ENCODE results near the gene VPS41. TPM values are rescaled to one million over a fixed set of nuclear protein-coding genes. Genes with fewer than 3 reads are reported as not detected.

Gene VPS41
- total and polyA plus RNA-seq, 2 of the 13 experiments (the other 11 are each of a cell fraction or from before 2014, with no cell fraction given) = 12.1 to 43.4 TPM

DNA sequence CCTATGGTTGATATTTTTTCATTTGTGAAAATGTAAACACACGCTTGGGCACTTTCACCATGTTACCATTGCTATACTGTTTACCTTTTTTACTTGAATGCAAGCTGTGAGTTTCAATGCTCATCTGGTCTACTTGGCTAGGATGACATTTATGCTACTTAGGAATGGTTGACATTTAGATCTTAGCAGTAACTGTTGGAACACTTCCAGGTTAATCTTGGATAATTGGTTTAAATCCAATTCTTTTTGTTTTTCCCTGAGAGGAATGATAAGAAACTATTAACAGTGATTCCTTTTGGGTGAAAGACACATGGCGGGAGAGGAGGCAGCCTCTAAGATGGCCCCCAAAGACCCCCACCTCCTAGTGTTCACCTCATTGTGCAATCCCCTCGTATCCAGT lies 226.4 kb downstream of the VPS41 start:
- 33% methylated on average over 3 of the region's 3 CpGs for WGBS (ENCODE audit: low lambda C conversion rate)
- BruUV-seq (replicated peaks) = no TSS peak
- DNase-seq (ENCODE audit: low spot score) (no peak), ATAC-seq (no peak), FAIRE-seq (no peak)
- no peaks in the 10 kb centered on the region for H3K9me3 ChIP-seq (ENCODE audit: low read length)
- in situ Hi-C loops (cut with HindIII; ENCODE audit: extremely low pct_ligation_motif_present, low pct_unique_long_range_greater_than_20kb) = no loop called here
- H3K79me2 ChIP-seq (ENCODE audit: insufficient read depth, low read length) = no peaks in the 10 kb centered on the region
- intact Hi-C loops (cut with micrococcal nuclease; ENCODE audit: unreplicated experiment) = no loop called here
- no peak overlapping the region for H3K4me2 ChIP-seq (ENCODE audit: low read depth, low read length)
- no peaks in the 10 kb centered on the region for H3K36me3 ChIP-seq (replicated peaks in 1 of 2; ENCODE audit: control insufficient read depth in 1 of 2, insufficient read depth in 2 of 2, low read length in 2 of 2)
- no peak overlapping the region for H2AFZ ChIP-seq (ENCODE audit: low read length)
- CTCF ChIA-PET (ENCODE audit: low intra/inter-chr PET ratio, low total read pairs) = no interaction called here
- H3K4me1 ChIP-seq (ENCODE audit: insufficient read depth, low read length) = no peaks in the 10 kb centered on the region
- no peak overlapping the region for H3K9ac ChIP-seq (ENCODE audit: insufficient read depth, low read depth, low read length)
- no peak overlapping the region for H3K4me3 ChIP-seq (replicated peaks in 1 of 3; ENCODE audit: insufficient read depth in 1 of 3, low read depth in 2 of 3, low read length in 3 of 3)
- H3K27ac ChIP-seq (ENCODE audit: extremely low read length, insufficient read depth, low read length) = no peak overlapping the region
- no peaks in the 10 kb centered on the region for H4K20me1 ChIP-seq (ENCODE audit: insufficient read depth, low read length)
- POLR2A ChIA-PET = no interaction called here
- H3K27me3 ChIP-seq (ENCODE audit: control insufficient read depth in 1 of 2, insufficient read depth in 2 of 2, low read length in 2 of 2) = 0 out of 5 replicates have a peak, but pooled peaks cover 1 to 5% of the 10 kb centered on the region in 2 experiments
- TF ChIP-seq GTF2F1 (IDR thresholded peaks at IDR 0.05; ENCODE audit: low read length) (no peak), ZNF788 (CRISPR knock-in tag; IDR thresholded peaks at IDR 0.05; ENCODE audit: borderline replicate concordance) (no peak)

- ChIA-PET CTCF (ENCODE audit: low intra/inter-chr PET ratio, low total read pairs) (no interaction called here), POLR2A (no interaction called here)
- Histone ChIP-seq H3K9ac (ENCODE audit: insufficient read depth, low read depth, low read length) (no peak overlapping the region), H2AFZ (ENCODE audit: low read length) (no peak overlapping the region), H3K27ac (ENCODE audit: extremely low read length, insufficient read depth, low read length) (no peak overlapping the region), H3K36me3 (replicated peaks in 1 of 2; ENCODE audit: control insufficient read depth in 1 of 2, insufficient read depth in 2 of 2, low read length in 2 of 2) (no peaks in the 10 kb centered on the region), H3K4me3 (replicated peaks in 1 of 3; ENCODE audit: insufficient read depth in 1 of 3, low read depth in 2 of 3, low read length in 3 of 3) (no peak overlapping the region), H3K9me3 (ENCODE audit: low read length) (no peaks in the 10 kb centered on the region), H3K27me3 (ENCODE audit: control insufficient read depth in 1 of 2, insufficient read depth in 2 of 2, low read length in 2 of 2) (0 out of 5 replicates have a peak, but pooled peaks cover 0 to 5% of the 10 kb centered on the region in 2 experiments), H3K4me2 (ENCODE audit: low read depth, low read length) (no peak overlapping the region), H4K20me1 (ENCODE audit: insufficient read depth, low read length) (no peaks in the 10 kb centered on the region), H3K4me1 (ENCODE audit: insufficient read depth, low read length) (no peaks in the 10 kb centered on the region), H3K79me2 (ENCODE audit: insufficient read depth, low read length) (no peaks in the 10 kb centered on the region)
- no peak for ATAC-seq
- no peak for DNase-seq (ENCODE audit: low spot score)
- intact Hi-C loops (cut with micrococcal nuclease; ENCODE audit: unreplicated experiment) = no loop called here
- TF ChIP-seq RFXAP (CRISPR knock-in tag; IDR thresholded peaks at IDR 0.05; ENCODE audit: borderline replicate concordance) = no peak
- no peak for TF ChIP-seq MXD3 (CRISPR knock-in tag; IDR thresholded peaks at IDR 0.05)
- TF ChIP-seq, protein P1, sequence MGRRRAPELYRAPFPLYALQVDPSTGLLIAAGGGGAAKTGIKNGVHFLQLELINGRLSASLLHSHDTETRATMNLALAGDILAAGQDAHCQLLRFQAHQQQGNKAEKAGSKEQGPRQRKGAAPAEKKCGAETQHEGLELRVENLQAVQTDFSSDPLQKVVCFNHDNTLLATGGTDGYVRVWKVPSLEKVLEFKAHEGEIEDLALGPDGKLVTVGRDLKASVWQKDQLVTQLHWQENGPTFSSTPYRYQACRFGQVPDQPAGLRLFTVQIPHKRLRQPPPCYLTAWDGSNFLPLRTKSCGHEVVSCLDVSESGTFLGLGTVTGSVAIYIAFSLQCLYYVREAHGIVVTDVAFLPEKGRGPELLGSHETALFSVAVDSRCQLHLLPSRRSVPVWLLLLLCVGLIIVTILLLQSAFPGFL (CRISPR knock-in tag; IDR thresholded peaks at IDR 0.05) = no peak
- no peak for TF ChIP-seq KLF6 (CRISPR knock-in tag; IDR thresholded peaks at IDR 0.05)
- no peak for TF ChIP-seq NKX3-1 (CRISPR knock-in tag; IDR thresholded peaks at IDR 0.05)
- TF ChIP-seq RNF2 (conservative IDR thresholded peaks at IDR 0.05; ENCODE audit: low read depth) = no peak
- no peak for TF ChIP-seq HOXA3 (CRISPR knock-in tag; IDR thresholded peaks at IDR 0.05)
- TF ChIP-seq ETV6 (CRISPR knock-in tag; conservative IDR thresholded peaks at IDR 0.05) = no peak
- no peak for FAIRE-seq
- in situ Hi-C loops (cut with HindIII; ENCODE audit: extremely low pct_ligation_motif_present, low pct_unique_long_range_greater_than_20kb) = no loop called here
- BruUV-seq (replicated peaks) = no TSS peak
- 6% methylated on average over 1 of the region's 1 CpG for WGBS (ENCODE audit: low lambda C conversion rate)
These were observed 227.1 kb downstream of the VPS41 start for GRCh38 chr7:38681882-38682281.

Data from HepG2 (cell line).